GM21360 (cell line): ENCODE data around the gene LRRC42.
"Not testable (repeated sequence)": the region's sequence is repeated elsewhere in the genome, so short reads cannot be mapped to it uniquely, and the experiment has no call there.

ENCODE experiments used
- ATAC-seq: cut with Tn5 transposase; IDR thresholded peaks from one replicate; pipeline ENCODE4 v1.9.1; 2021; ENCODE audit warnings: mild to moderate bottlenecking, moderate library complexity; ENCODE audit not compliant: unreplicated experiment

LRRC42 gene

DNA sequence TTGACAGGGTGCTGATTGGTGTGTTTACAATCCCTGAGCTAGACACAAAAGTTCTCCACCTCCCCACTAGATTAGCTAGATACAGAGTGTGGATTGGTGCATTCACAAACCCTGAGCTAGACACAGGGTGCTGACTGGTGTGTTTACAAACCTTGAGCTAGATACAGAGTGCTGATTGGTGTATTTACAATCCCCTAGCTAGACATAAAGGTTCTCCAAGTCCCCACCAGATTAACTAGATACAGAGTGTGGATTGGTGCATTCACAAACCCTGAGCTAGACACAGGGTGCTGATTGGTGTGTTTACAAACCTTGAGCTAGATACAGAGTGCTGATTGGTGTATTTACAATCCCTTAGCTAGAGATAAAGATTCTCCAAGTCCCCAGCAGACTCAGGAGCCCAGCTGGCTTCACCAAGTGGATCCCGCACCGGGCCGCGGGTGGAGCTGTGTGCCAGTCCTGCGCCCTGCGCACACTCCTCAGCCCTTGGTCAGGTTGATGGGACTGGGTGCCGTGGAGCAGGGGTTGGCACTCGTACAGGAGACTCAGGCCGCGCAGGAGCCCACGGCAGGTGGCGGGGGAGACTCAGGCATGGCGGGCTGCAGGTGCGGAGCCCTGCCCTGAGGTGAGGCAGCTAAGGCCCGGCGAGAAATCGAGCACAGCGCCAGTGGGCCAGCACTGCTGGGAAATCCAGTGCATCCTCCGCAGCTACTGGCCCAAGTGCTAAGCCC lies 57.8 kb downstream of the LRRC42 start:
- not testable (repeated sequence) for ATAC-seq

DNA sequence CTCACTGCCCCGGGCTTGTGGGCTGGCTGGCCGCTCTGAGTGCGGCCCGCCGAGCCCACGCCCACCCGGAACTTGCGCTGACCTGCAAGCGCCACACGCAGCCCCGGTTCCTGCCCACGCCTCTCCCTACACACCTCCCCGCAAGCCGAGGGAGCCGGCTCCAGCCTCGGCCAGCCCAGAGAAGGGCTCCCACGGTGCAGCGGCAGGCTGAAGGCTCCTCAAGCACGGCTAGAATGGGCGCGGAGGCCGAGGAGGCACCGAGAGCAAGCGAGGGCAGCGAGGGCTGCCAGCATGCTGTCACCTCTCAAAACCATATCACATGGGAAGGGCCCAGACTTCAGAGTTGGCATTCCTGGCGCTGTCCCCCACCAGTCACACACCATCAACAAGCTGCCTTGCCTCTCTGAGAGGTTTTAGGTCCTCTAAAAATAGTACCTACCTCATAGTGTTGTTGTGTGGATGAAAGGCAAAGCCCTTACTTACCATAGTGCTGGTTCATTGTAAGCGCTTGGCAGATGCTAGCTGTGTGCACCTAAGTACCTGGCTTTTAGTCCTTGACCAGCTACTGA lies 58.4 kb downstream of the LRRC42 start:
- no peak for ATAC-seq

DNA sequence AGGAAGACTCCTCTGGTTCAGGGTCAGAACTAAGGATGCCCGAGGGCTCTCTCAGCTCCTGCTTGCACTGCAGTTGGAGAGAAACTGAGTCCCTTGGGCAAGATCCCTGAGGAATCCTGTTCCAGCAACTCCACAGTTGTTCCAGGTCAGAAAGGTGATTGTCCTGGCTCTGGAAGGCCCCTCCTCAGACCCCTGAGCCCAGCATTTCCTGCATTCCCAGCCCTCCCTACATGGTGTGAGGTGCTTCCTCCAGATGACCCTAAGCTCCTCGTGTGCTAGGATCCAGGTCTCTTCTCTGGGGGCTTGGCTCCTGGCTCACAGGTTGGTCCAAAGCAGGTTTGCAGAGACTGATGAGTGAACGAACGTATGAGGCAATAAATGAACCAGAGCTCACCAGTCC lies 60.4 kb downstream of the LRRC42 start:
- ATAC-seq = no peak

DNA sequence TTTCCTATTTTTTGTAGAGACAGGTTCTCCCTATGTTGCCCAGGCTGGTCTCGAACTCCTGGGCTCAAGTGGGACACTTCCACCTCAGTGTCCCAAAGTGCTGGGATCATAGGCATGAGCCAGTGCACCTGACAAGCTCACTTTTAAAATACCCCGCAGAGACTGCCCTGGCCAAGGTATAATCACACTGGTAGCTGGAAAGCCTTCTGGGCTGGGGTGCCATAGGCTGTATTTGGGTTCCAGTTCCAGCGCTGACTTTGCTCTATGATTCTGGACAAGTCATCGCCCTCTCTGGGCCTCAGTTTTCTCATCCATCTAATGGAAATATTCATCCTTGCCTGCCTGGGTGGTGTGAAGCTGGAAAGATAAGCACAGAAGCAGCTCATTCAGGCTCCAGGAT lies 61.5 kb downstream of the LRRC42 start:
- ATAC-seq = no peak

DNA sequence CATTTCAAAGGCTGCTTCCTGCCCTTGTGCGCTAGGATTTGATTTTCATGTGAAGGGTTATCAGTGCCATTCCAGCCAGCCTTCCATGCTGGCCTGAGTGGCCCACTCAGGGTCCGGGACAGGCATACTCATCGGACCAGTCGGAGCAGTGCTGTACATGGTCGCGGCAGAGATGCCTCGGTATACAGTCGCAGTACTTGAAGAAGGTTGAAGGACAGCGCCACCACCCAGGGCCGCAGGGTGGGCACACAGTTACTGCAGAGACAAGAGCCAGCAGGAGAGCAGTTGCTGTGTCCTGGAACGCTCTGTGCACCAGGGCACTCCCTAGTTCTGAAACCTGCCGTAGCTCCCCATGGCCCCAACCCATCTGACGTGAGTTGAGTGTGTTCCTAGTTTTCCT lies 62.7 kb downstream of the LRRC42 start:
- ATAC-seq = no peak

DNA sequence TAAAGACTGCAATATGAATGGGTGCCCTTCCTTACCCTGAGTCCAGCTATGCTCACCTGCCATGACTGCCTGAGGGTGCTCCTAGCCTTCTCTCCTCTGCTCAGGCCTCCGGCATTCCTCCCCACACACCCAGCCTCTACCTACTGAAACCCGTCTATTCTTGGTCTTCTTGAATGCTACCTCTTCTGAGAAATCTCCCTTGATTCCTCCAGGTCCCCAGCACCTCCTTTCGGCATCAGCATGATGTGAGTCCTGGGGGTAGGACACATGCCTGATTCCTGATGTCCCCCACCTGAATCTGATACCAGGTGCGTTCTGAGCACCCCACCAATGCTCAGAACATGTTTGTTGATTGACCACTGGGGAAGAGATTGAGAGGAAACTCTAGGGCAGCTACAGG lies 63.3 kb downstream of the LRRC42 start:
- no peak for ATAC-seq

DNA sequence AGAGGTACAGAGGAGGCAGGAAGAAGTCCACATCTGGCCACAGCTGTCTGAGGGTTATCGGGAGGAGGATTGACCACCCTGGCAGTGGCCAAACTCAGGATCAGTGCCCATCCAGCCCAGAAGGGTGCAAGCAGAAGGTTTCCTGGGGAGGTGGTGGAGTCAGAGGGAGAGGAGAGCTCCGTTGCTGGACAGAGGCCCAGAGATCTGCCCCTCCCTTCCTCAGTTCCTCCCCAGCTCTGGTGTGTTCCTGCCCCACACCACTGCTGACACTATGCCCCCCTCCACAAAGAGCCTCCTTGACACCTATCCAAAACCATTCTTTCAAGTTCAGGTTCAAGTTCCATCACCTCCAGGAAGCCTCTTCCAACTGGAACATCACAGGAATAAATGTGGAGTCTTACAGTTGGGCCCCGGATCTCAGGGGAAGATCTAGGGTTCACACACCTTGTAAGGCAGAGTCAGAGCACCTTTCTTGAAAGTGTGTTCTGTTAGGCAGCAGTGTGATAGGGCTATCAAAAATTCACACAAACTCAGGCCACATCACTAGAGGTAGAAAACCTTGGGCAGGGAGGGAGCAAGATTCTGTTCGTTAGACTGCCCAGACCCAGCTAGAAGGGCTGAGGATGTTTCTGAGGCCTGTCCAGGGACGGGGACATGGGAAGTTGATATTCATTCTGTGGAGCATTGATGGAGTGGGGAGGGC lies 64.4 kb downstream of the LRRC42 start:
- no peak for ATAC-seq

DNA sequence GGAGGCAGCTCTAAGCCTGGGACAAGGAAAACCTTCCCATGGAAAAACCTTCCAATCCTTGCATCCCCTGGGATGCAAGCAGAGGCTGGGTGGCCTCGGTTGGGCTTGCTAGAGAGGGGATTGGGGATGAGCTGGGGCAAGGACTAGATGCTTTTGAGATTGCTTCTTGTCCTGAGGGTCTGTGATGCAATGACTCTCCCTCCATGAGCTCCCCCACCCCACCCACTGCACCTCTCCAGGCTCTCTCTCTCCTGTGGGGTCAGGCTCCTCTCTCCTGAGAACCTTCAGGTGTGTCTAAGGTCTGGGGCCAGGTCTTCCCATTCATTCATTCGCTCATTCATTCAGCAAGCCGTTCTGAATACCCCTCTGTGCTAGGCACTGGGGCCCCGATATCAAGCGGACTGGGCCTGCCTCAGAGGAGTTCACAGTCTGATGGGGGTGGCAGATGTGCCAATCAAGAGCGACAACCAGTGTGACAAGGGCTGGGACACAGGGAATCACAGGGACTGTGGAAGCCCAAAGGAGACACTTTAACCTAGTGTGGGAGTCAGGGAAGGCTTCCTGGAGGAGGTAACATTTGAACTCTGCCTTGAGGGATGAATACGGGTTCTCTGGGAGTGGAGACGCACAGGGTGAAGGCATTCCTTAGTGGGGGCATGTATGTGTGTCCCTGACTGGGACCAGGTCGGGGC lies 65.3 kb downstream of the LRRC42 start:
- no peak for ATAC-seq

DNA sequence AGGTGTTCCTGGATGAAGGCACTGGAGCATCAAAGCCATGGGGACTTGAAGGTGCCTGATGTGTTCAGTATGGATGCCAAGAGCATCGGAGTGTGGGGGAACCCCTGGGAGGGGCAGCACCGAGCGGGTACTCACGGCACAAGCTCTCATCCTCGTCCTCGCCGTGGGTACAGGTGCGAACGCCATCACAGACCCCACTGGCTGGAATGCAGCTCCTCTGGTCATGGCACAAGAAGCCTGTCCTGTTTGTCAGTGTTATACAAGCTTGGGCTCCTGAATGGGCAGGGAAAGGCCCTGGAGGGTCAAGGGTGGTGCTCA lies 65.8 kb downstream of the LRRC42 start:
- no peak for ATAC-seq

DNA sequence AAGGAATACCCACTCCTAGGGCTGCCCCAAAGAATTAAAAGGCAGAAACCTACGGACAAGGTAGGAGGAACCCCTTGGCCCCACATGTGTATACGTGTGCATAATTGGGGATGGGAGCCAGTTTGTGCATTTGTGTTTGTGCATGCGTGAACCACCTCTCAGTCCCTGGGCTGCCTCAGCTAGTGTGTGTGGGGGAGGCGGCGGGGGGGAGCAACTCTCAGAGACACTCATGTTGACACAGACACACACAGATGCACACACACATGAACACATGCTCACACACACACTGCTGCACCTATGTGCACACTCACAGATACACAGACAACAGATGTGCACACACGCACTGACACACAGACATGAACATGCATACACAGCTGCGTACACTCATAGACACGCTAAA lies 66.7 kb downstream of the LRRC42 start:
- ATAC-seq = no peak

DNA sequence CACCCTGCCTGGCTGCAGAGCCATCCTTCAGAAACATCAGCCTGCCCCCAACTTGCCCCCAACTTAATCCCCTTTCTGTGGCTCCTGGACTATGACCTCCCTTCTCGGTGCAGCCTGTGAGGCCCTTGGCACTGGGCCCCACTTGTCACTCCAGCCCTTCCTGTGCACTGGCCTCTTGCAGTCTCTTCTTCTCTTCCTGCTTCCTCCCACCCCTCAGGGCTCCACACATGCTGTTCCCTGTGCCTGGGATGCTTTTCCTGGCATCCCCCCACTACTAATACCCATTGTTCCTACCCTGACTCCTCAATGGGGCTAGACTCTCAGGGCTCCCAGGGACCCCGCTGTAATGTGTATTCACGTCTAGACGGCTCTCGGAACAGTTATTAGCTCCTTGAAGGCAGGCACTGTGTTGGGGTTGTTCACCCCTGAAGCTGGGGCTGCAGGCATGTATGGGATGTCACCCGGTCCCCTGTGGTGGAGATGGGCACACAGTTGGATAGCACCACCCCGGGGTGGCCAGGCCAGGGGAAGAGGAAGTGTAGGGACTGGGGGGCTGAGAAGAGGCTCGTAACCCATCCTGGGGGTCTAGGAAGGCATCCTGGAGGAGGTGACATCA lies 67.4 kb downstream of the LRRC42 start:
- no peak for ATAC-seq

DNA sequence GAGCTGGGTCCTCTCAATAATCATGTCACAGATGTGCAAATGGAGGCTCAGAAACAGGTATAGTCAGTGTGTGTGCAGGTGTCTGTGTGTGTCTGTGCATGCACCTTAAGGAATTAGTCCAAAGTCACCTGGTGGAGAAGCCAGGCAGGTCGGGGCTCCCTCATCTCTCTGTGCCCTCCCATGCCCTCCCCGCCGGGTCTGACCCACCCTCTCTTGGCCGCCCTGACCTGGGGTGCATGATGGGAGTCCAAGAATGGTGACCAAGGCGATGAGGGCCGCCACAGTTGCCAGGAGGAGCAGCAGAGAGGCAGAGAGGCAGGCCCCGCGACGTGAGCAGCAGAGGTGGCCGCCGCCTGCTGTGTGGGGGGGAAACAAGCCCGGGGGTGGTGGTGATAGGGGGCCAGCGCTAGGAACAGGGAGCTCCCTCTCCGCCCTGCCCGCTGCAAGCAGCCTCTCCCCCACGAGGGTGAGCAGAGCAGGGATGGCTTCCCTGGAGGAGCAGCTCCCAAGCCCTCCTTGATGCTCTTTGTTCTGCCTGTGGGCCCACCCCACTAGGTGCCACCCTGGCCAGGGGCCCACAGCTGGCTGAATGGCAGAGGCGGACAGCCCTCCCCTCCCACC lies 68.0 kb downstream of the LRRC42 start:
- no peak for ATAC-seq

DNA sequence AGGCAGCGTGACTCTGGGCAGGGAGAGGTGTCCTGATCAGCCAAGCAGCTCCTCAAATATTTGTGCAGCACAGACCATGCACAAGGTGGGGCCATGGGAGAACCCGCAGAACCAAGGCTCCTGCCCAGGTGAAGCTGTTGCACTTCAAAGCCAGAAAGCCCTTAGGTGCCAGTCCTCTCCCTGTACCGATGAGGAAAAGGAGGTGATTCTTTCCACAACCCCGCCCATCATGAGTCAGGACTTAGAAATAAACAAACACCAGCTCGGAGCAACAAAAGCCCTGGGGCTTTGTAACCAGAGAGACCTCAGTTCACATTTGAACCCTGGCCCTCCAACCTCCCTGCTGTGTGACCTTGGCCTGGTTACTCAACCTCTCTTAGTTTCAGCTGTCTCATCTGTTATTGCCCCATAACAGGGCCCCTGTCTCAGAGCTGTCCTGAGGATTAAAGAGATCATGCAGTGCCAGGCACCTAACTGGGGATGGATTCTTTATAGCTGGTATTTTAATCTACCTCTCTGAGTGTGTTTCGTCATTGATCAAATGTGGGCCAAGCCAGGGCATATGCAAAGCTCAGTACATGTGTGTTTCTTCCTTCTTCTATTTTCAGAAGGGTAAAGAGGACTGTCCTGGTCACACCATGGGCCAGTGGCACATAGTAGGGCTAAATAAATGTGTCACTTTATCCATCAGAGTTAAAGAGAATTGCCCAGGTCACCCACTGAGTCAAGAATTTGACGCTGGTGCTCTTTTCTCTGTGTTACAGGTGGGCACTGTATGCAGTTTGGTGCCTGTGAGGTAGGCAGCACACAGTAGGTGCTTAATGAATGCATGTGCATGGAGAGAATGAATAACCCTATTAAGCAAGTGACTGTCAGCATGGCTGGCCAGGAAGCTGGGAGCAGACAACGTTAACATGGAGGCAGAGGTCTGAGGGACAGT lies 70.5 kb downstream of the LRRC42 start:
- ATAC-seq = no peak
